CD1c-positive myeloid dendritic cell (primary cell): ENCODE measurements around the gene OR5AR1.
"Not testable (repeated sequence)": the region's sequence is repeated elsewhere in the genome, so short reads cannot be mapped to it uniquely, and the experiment has no call there.

Experiments
- DNase-seq: peaks from one replicate; pipeline ENCODE4 v3.0.0-alpha.2; 2016; ENCODE audit errors: extremely low spot score

Gene OR5AR1

DNA sequence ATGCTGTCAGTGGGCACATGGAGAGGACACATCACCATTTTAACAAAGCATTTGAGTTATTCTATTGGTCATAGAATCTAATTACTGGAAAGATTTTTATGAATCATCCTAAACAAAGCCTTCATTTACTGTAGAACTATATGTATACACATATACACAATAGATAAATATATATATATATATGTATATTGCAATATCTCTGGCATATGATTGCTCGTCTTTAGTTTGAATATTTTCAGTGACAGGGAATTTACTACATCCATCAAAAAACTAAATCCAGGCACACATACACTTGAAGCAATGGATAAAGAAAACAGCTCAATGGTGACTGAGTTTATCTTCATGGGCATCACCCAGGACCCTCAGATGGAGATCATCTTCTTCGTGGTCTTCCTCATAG is at the start of gene OR5AR1:
OR5AR1 (plus strand) TSS at position 301 of the 400 bp plus-strand sequence; CDS start at position 301, 0 bp downstream.
- no peak for DNase-seq

DNA sequence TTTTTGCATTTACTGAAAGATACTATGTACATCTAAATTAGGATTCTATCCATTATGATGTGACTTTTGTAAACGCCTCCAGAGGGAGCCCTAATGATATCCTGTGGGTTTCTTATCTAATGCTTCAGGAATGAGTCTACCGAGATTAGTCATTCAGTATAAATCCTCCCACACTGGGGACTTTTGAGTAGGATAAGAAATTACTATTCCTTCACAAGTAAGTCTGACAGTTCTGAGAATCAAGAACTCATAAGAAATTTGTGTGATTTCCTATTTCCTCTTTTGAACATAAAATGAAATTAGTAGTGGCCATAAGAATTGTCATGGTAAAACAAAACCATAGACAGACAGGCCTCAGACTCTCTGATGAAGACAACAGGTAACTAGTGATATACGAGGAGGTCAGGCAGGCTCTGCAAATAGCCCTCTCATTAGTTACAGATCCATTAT is 38.8 kb upstream of the OR5AR1 start:
- peak; percentile 33 for DNase-seq

DNA sequence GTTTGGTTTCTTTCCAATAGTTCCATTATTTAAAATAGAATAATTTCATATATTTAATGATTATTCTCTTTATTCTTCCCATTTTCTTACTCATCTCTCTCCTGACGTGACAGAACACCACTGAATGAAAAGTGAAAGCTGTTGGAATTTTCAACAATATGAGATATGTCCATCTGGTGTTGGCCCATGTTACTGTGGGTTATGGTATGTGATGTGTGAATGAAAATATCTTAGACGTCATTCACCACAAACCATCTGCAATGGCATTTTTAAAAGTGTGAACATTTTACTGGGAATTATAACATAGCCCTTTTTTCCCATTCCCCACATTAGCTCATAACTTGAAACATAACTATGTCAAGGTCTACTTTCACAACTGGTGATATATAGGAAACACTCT is 37.5 kb upstream of the OR5AR1 start:
- no peak for DNase-seq

DNA sequence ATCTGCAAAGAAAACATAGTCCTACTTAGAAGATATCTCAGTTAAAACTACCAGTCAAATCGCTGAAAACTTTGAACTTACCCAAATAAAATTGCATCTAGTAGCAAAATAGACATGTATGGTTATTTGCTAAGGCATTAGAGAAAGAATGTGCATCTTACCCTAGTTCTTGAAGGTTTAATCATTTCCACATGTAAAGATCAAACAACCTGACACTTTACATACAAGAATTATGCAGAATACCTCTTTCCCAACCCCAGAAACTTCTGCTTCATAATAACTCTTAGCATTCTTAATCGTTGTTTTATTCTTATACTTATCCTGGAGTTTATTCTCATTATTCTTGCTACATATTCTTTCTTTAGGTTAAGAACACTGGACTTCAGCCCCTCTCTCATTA is 31.2 kb upstream of the OR5AR1 start:
- DNase-seq = no peak

DNA sequence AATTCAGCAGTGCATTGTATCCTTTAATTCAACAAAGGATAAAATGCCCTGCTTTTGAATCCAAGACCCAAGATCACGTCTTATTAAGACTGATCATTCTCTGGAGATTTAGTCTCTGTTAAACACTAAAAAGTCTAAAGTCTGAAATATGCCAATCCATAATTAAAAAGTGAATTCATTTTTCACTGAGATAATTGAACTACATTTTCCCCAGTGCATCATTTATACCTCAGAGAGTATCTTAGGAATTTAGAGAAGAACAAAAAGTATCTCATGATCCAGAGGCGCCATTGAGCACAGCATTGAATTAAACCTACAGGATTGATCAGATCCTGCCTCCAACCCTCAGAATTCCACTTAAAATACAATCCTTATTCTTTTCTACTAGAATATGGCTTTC is 26.6 kb upstream of the OR5AR1 start:
- no peak for DNase-seq

DNA sequence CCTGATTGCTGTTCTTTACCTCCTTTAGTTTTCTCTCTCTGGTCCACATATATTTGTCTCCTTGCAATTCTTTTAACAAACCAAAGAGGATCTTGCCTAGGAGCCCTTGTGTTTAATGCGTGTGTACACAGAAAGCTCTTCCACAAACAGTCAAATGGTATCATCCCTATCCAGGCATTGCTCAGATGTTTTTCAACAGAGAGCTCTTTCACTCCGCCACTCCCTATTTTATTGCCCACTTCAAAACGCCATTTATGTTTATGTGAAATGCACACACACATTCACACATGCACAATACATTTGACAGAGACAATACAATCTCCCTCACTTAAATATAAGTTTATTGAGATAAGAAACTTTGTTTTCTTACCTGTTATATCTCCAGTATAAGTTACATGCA is 26.0 kb upstream of the OR5AR1 start:
- no peak for DNase-seq

DNA sequence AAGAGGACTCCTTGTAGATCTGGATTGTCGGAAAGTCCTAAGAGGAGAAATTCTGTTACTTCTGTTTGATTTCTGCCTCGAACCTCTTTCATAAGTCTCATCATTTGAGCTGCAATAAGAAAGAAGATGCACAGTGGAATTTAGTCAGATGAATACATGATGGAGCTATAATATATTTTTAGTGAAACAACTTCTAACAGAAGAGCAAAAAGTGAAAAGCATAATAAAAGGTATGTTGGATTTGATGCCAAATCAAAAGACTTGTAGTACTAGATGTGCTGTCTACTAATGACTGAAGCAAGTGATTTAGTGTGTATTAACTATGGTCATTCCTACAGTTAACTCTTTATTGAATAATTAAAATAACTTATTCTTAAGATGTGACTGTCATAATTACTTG is 21.1 kb upstream of the OR5AR1 start, which contains the start of gene OR5AP2:
OR5AP2 (minus strand) TSS at position 101 of the 400 bp plus-strand sequence; CDS start at position 101, 0 bp downstream.
- no peak for DNase-seq

DNA sequence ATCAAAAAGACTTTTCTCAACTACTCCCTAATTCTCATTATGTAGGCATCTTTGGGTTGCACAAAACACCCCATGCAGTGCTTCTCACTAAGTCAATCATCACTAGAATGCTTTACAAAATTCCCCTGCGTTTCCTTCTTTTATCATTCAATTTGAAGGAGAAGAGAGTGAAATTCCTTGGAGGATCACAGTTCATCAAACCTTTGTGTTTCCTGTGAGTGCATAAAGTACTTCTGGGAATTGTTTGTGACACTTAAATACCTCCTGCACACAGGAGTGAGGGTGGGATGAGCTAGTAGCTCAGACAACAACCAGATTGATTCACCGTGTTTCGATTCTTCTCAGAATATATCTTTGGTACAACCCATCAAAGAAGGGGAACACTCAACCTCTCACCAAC is 3.7 kb upstream of the OR5AR1 start:
- no peak for DNase-seq

DNA sequence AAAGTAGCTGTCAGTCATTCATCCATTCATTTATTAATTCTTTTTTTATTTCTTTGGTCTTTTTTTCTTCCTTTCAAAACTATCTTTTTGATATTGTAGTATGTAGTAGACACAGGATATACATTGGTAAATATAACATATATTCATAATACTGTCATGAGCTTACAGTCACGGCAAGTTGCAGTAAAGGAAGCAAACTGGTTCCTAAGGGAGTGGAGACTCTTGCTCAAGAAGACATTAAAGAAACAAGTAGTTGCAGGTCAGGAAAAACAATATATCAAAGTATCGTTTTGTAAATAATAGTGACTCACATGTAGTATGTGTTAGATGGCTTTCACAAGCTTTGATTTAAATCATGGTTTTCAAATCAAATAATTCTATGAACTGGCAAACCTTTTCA is 7.5 kb downstream of the OR5AR1 start:
- DNase-seq = no peak

DNA sequence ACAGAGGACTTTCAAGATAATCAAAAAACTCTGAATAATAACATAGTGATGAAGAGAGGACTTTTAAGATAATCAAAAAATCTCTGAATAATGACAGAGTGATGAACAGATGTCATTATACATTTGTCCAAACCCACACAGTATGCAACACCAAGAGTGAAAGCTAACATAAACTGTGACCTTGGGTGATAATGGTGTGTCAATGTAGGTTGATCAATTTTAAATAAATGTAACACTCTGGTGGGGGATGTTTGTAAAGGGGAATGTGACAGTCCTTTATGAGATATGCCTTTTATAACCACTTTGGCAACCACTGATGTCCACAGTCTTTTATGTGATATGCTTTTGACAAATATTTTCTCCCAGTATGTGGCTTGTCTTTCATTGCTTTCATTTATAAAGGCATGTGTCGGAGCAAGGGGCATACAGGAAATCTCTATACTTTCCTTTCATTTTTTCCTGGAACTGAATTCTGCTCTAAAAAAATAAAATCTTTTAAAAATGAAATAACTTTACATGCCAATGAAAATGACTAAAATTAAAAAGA is 25.1 kb downstream of the OR5AR1 start:
- no peak for DNase-seq

DNA sequence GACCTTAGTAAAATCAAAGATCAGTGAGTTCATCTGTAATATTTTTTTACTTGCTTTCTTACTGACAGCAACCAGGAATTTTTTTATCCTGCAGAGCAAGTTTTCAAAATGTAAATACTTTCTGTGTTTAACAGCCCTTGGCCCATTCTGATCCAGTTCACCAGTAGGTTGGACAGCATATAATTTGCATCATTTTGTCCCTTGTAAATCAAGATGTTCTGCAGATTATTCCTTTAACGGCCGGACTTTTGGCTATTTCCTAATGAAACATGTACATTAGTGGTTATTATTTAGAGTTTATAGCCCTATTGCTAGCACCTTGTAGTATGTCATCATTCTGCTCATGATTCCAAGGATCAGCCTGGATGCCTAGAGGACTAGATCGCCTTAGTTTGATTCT is 27.7 kb downstream of the OR5AR1 start:
- DNase-seq = not testable (repeated sequence)

DNA sequence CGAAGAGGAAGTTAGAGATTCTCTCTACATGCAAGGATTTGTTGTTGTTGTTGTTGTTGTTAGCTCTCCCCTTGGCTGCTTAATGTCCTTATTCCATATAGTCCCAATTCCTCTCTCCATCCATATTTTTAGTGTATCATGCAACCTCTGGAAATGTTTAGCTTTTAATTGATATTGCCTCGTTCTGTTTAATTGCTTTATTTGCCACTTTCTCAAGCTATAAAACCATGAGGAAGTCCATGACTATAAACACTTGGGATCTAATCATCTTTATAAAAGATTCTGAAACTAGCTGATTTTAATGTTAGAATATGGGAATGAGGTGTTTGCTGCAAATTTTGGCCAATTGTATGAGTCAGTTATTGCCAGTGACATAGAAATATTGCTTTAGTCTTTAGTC is 29.9 kb downstream of the OR5AR1 start:
- DNase-seq = no peak

DNA sequence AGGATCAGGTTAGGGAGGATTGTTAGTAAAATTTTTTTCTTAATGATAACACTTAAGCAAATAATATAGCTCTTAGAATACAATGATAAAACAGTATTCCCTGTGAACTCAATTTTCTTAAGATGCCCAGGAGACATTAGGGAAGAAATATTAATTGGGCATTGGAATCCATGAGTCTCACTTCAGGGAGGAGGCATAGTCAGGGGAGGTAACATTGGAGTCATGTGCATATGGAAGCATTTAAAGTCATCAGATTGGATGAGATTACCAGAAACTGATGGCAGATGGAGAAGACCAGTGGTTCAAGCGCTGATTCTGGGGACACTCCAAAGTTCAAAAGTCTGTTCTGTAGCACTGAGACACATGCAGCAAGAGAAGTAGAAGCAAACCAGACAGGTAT is 35.3 kb downstream of the OR5AR1 start, which contains the start of gene OR9G1:
OR9G1 (plus strand) TSS at position 301 of the 400 bp plus-strand sequence. CDS start 1,293 bp downstream, outside the sequence.
- no peak for DNase-seq

DNA sequence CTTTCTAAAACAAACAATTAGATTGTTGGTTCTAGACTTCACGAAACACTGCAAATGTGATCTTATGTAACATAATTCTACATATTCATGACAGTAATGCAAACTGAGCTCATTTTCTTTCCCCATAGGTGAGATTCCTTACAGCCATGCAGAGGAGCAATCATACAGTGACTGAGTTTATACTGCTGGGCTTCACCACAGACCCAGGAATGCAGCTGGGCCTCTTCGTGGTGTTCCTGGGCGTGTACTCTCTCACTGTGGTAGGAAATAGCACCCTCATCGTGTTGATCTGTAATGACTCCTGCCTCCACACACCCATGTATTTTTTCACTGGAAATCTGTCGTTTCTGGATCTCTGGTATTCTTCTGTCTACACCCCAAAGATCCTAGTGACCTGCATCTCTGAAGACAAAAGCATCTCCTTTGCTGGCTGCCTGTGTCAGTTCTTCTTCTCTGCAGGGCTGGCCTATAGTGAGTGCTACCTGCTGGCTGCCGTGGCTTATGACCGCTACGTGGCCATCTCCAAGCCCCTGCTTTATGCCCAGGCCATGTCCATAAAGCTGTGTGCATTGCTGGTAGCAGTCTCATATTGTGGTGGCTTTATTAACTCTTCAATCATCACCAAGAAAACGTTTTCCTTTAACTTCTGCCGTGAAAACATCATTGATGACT is 36.9 kb downstream of the OR5AR1 start:
- no peak for DNase-seq

DNA sequence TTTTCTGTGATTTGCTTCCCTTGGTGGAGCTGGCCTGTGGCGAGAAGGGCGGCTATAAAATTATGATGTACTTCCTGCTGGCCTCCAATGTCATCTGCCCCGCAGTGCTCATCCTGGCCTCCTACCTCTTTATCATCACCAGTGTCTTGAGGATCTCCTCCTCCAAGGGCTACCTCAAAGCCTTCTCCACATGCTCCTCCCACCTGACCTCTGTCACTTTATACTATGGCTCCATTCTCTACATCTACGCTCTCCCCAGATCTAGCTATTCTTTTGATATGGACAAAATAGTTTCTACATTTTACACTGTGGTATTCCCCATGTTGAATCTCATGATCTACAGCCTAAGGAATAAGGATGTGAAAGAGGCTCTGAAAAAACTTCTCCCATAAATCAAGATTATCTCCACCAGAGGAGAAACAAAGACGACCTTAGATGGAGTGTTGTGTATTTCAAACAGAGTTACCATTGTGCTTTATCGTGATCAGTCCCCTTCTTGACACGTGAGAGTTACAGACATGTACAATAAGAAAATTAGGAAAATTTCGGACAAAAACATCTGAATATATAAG is 37.5 kb downstream of the OR5AR1 start:
- no peak for DNase-seq

DNA sequence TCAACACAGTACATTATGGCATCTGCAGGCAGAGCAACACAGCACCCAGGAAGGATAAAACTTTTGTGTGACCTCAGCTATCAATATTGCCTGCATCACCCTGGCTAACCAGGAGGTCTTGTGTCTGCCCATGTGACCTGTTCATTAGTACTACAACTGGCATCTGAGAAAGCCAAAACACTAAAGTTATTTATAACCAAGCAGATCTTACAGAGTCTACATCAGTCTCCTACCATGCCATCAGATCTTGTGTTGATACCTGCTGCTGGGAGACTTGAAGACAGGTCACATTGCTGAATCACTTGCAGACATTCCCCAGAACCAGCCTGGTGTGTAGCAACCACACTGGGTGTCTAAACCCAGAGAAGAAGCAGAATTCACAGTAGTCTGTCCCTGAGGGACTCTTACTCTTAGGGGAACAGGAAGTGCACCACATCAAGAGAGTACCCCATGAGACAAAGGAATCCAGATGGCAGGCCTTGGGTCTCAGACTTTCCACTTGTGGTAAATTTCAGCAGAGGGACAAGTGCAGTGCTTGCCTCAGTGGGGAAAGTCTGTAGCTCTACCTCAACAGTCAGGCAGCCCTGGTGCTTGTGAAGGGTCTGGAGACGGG is 42.4 kb downstream of the OR5AR1 start:
- no peak for DNase-seq

DNA sequence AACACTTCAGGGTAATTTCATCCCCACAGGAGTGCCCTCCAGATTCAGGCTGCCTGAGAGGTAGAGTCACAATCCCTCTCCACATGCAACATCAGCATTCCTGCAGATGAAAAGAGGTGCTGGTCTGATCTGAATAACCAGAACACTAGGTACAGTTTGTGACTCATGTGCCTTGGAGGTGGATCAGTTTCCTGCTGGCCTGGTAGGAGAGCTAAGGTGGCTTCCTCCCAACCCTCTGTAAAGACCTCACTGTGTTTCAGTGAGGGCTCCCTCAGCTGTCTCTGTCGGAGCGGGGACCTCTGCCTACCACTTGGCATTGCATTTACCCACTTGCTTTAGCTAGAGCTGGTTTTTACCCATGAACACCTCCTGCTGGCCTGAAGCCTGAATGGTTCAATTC is 43.0 kb downstream of the OR5AR1 start:
- no peak for DNase-seq

DNA sequence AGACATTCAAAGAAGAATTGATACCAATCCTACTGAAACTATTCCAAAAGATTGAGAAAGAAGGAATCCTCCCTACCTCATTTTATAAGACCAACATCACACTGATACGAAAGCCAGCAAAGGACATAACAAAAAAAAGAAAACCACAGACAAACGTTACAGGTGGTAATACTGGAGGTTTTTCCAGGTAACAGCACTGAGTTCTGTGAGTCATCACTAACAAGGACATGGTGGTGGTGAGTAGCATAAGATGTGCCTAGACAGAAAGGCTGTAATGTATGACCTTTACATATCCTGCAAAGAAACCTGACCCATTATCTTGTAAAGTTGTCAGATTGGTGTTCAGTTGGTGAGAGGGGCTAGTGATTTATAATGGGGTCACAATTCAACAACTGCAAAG is 50.7 kb downstream of the OR5AR1 start:
- no peak for DNase-seq
